ENCODE results near the gene SPIB.
"Not testable (repeated sequence)": the region's sequence is repeated elsewhere in the genome, so short reads cannot be mapped to it uniquely, and the experiment has no call there.

SPIB gene

GRCh38 chr19:50447750-50448149, 29.0 kb downstream of the SPIB start:
- no peak for DNase-seq

GRCh38 chr19:50449236-50449899, 30.6 kb downstream of the SPIB start:
- no peak for DNase-seq

DNA sequence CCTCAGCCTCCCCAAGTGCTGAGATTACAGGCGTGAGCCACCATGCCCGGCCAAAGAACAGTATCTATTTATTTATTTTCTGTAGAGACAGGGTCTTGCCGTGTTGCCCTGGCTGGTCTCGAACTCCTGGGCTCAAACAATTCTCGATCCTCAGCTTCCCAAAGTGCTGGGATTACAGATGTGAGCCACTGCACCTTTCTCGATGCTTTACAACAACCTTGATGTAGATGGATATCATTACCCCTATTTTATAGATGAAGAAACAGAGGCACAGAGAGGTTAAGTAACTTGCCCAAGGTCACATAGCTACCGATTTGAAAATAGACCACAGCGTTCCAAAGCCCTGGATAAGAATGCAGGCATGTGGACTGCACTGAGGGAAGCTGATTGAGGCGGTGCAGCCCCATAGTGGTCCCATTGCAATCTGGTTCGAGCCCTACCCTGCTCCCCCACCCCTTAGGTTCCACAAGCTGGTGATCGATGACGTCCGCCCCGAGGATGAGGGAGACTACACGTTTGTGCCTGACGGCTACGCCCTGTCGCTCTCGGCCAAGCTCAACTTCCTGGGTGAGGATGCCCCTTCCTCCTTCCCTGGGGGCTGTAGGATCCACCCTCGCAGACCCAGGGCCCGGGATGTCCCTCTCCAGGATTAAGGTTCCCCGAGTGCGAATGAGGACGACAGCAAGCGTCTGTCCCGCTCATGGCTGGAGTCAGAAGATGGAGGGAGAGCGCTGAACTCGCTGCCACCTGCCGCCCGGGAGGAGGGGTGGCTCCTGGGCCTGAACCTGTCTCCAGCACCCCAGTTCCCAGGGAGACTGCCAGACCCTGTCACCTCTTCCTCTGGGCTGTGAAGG, 31.9 kb downstream of the SPIB start:
- DNase-seq, result no peak

DNA sequence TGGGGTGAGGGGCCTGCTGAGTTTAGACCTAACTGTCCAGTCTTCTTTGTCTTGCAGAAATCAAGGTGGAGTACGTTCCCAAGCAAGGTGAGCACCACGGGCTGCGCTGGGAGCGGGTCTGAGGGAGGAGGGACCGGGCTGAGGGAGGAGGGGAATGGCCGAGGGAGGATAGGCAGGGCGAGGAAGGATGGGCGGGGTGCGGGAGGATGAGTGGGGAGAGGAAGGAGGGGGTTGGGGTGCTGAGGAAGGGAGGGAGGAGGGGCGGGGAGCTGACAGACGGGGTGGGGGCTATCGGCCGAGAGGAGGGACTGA, 32.4 kb downstream of the SPIB start:
- DNase-seq, result no peak

GRCh38 chr19:50453243-50453642, 34.5 kb downstream of the SPIB start:
- no peak for DNase-seq

DNA sequence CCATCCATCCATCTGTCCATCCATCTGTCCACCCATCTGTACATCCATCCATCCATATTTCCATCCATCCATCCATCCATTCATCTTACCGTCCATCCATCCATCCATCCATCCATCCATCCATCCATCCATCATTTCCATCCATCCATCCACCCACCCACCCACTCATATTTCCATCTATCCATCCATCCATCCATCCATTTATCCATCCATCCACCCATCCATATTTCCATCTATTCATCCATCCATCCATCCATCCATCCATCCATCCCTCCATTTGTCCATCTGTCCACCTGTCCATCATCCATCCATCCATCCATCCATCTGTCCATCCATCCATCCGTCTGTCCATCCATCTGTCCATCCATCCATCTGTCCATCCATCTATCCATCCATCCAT, 37.3 kb downstream of the SPIB start:
- DNase-seq, result no peak

DNA sequence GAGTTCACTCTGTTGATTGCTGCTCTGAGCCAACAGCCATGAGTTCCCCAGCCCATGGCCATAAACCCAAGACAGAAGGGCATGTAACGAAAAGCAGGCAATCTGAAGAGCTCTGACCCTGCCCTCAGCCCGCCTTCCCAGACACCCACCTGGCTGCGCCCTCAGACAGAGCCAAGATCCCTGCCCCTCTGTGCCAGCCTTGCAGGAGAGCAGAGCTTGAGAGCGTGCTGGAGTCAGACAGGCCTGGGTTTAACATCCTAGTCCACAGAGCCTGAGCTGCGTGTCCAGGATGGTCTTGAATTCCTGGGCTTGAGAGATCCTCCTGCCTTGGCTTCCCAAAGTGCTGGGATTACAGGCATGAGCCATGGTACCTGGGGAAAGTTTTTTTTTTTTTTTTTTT, 38.6 kb downstream of the SPIB start:
- no peak for DNase-seq

GRCh38 chr19:50458396-50459066, 39.8 kb downstream of the SPIB start:
- no peak for DNase-seq

DNA sequence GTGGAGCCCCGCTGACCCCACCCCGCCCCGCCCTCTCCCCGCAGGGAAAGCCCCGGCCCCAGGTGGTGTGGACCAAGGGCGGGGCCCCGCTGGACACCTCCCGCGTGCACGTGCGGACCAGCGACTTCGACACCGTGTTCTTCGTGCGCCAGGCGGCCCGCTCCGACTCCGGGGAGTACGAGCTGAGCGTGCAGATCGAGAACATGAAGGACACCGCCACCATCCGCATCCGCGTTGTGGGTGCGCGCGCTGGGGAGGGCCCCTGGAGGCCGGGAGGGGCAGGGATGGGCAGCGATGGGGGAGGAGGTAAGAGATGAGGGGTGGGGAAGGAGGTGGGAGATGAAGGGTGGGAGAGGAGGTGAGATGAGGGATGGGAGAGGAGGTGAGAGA, 40.3 kb downstream of the SPIB start:
- DNase-seq, result no peak

GRCh38 chr19:50459638-50460037, 40.9 kb downstream of the SPIB start:
- no peak for DNase-seq

- peak; percentile 22 for DNase-seq
Observed at GRCh38 chr19:50460161-50460765, 41.5 kb downstream of the SPIB start.

GRCh38 chr19:50461066-50461875, 42.5 kb downstream of the SPIB start:
- peak; percentile 49 for DNase-seq

DNA sequence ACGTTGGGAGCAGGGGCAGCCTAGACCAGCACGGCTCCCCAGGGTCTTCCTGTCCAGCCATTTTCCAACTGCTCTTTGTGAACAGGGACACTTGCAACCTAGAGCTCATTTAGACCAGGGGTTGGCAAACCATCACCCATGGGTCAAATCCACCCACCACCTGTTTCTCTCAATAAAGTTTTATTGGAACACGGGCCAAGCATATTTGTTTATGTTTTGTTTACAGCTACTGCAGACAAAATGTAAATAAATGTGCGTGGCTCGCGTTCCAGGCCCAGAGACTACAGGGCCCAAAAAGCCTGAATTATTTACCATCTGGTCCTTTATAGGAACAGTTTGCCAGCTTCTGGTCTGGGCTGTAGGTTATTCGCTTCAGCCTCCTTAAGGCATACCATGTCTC, 44.2 kb downstream of the SPIB start:
- no peak for DNase-seq

- DNase-seq, result no peak
Observed at GRCh38 chr19:50464348-50464747, 45.6 kb downstream of the SPIB start.

DNA sequence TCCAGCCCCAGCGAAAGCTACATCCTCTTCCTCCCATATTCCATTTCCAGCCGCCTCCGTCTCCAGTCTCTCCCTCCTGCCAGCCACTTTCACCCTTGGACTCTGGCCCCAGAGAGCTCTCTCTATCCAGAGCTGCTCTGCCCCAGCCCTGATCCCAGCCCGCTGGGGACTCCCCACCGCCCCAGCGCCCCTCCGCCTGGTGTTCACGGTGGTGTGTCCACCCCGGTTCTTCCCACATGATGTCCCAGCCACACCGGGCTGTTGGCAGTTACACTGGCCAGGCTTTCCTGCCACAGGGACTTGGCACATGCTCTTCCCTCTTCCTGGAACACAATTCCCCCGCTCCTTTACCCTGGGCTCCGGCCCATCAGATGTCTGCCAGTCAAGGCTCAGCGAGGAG, 46.3 kb downstream of the SPIB start:
- DNase-seq, result no peak

GRCh38 chr19:50465986-50466705, 47.4 kb downstream of the SPIB start:
- no peak for DNase-seq

DNA sequence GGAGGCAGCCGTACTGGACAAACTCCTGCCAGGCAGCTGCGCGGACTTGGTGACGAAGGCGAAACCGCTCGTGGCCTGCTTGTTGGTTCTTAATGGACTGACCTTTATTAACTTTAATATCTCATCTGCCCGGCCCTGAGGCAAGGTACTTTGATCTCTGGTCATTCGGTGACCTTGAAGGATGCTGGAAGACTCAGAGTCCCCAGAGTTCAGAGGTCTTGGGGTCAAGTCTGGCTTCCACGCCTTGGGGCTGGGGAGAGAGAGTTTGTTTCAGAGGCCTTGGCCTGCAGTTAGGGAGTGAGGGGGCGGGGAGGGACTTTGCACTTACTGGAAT, 47.9 kb downstream of the SPIB start:
- DNase-seq, result no peak

DNA sequence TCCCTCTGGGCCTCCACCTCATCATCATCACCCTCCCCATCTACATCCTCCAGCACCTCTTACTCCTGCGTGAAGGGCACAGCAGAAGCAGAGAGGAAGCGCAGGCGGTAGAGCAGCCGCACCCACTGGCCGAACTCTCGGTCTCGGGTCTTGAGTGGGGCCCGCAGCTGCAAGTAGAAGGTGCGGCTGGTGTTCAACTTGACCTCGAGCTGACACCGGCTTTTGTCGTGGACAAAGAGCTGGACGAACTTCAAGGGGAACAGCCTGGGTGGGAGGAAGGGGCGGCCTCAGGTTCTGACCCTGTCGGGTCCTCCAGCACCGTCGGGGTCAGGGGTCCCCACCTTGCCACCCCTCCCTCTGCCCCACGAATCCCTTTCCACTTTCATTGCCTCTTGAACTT, 48.8 kb downstream of the SPIB start:
- DNase-seq, result no peak

GRCh38 chr19:50468818-50469217, 50.1 kb downstream of the SPIB start:
- DNase-seq, result no peak

GRCh38 chr19:50473336-50473735, 54.6 kb downstream of the SPIB start:
- DNase-seq, result not testable (repeated sequence)

GRCh38 chr19:50475101-50475568, 56.4 kb downstream of the SPIB start:
- no peak for DNase-seq

- no peak for DNase-seq
Observed at GRCh38 chr19:50475736-50476223, 57.0 kb downstream of the SPIB start.

Data from HCEC 1CT (cell line).